Dermis microvascular lymphatic vessel endothelial cell (primary cell): ENCODE results near the gene SH2D7. TPM values are rescaled to one million over a fixed set of nuclear protein-coding genes. Genes with fewer than 3 reads are reported as not detected.

Experiments used
- DNase-seq, 2 donors: peaks; one replicate each; pipeline versions ENCODE4 v3.0.0 to v3.0.0-alpha.2; 2010; ENCODE audit warnings: low read depth in 2 of 2
- total RNA-seq: library from RNA; depleted of rRNA; stranded (reverse); fragments of >200 nt; gene quantifications from 2 replicates; pipeline ENCODE4 v1.2.1, GENCODE V29; 2014

Gene SH2D7
- total RNA-seq, 1 donor from 2014 or later: not detected

DNA sequence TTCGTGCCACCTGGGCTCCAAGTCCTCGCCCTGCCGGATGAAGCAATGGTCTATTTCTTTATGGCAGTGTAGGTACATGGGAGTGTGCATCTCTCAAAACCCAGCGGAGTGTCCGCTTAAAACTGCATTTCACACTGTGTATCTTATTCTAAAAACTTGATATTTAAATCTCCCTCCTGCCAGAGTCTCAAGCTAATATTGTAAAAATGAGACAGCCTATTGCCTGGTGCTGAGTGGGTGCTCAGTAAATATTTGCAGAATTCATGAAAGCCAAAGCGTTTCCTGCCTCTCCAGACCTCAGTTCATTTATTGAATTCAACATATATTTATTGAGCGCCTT is 14.5 kb upstream of the SH2D7 start:
- DNase-seq: no peak

- DNase-seq: no peak
Measured at GRCh38 chr15:78079298-78080087, 12.9 kb upstream of the SH2D7 start.

DNA sequence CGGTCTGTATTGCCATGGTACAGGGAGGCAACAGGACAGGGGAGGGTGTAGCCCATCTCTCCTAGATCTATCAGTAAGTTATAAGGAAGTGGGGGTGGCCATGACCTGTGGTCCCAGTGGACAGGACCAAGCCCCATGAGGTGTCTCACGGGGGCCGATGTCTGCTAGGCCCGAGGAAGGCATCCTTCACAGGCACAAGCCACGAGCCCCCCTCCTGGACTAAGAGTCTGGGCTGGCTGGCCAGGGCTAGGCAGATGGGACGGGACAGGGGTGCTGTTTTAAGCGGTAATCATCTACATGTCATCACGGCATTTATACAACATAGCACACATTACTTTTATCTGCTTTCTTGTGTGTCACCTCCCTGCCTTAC is 12.3 kb upstream of the SH2D7 start:
- no peak for DNase-seq

- peak in 1 of 2 donors; percentile 17 for DNase-seq
Measured at GRCh38 chr15:78082106-78082742, 10.1 kb upstream of the SH2D7 start.

DNA sequence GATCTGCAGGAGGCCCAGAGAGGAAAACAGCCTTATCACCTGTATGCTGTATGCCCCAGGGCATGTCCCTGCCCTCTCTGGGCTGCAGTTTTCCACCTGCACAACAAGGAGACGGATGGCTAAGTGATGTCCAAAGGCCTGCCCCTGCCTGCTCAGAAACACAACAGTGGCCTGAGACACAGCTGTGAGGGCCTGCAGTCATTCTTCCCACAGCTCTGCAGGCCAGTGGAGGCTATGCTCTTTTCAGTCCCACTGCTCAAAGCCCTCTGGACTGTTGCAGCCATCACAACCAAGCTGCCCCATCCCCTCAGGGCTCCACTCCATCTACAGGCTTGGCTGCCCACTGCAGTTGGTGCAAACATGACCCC is 9.6 kb upstream of the SH2D7 start:
- no peak for DNase-seq

- DNase-seq: no peak
Measured at GRCh38 chr15:78083186-78083585, 9.2 kb upstream of the SH2D7 start.

DNA sequence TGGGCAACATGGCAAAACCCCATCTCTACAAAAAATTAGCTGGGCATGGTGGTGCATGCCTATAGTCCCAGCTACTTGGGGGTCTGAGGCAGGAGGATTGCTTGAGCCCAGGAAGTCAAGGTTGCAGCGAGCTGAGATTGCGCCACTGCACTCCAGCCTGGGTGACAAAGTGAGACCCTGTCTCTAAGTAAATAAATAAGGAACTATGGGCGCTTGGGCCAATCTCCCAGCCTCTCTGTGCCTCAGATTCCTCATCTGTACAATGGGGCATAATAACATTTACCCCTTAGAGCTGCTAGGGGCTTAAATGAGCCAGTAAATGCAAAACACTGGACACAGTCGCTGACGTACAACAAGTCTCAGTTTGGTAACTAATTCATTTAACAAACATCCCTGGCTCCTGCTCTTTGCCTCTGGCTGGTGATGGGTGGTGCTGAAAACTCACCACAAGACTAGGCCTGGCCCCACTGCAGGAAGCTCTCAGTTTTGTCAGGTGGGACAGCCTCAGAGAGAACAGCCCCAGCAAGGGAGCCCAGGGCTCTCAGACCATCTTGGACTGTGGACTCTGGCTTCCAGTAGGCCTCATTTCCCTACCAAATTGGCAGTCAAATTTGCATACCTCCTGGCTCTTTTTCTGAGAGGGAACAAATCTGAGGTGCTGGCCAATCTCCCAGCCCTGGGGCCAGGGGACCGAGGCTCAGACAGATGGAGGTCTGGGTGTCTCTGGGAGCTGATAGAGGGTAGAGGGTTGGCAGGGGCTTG is 8.5 kb upstream of the SH2D7 start:
- DNase-seq: no peak

DNA sequence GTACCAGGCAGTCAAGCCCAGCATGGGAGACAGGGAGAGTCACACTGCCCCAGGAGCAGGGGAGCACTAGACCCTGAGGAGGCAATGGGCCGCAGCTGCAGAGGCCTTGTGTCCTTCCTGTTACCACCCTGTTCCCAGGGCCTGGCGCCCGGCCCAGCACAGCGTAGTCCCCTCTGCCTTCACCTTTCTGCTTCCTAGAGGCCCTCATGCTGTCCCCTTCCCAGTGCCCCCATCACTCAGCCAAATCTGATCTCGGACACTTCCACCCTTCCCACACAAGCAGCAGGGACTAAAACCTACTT is 8.0 kb upstream of the SH2D7 start:
- DNase-seq: no peak

GRCh38 chr15:78085928-78086327 is 6.4 kb upstream of the SH2D7 start:
- no peak for DNase-seq

DNA sequence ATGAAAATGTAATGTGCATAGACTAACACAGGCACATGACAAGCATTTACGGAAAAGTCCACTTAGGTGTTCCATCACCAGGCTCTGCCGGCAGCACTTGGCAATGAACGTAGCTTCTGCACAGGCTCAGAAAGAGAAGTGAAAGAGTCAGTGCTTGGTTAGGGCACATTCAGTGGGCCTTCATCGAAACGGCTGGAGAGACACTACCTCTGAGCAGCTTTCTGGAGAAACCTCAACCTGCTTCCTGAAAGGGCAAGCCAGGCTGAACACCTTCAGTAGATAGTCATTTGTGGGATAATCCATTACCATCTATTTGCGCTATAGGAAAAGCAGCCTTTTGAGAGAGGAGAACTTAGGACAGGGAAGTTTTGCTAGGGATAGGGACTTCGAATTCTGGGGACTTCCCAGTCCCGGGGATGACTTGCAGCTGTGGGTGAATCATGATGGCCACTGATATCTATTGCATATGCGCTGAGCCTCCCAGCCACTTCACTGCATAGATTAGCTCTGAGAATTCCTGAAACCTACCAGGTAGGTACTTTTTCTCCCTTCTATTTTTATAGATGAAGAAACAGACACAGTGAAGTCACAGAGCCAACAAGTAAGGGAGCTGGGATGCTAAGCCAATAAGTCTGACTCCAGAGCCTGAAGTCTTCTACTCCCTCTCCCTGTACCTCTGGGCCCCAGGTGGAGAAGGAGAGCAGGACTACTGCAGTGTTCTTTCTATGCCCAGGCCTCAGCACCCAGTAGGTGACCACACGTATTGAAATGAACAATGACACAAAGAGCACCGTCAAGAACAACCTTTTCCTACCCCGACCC is 4.2 kb upstream of the SH2D7 start:
- no peak for DNase-seq

GRCh38 chr15:78088773-78089080 is 3.6 kb upstream of the SH2D7 start:
- DNase-seq: no peak

DNA sequence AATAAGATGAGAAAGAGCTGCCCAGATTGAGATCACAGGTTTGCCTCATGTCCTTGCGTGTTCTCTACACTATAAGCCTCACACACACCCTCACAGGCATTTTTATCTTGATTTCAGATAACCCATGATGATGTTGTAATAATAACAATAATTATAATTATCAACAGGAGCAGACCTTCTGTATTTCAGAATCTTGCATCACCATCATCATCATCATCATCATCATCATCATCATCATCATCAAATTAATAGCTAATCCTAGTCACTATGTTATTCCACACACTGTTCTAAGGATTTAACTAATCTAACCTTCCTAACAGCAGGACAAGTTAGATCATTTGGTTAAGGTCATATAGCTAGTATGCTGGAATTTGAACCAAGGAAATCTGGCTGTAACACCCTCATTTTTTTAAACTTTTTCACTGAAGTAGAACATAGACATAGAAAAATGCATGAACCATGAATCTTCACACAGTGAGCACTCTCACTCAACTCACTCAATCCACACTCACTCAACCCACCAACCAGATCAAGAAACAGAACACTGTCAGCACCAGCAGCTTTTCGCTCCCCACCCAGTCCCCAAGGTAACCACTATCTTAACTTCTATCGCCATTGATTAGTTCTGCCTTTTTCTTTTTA is 1.8 kb upstream of the SH2D7 start:
- DNase-seq: no peak

GRCh38 chr15:78093242-78094020 is 1.1 kb downstream of the SH2D7 start:
- DNase-seq: no peak

GRCh38 chr15:78097667-78098066 is 5.3 kb downstream of the SH2D7 start:
- no peak for DNase-seq

DNA sequence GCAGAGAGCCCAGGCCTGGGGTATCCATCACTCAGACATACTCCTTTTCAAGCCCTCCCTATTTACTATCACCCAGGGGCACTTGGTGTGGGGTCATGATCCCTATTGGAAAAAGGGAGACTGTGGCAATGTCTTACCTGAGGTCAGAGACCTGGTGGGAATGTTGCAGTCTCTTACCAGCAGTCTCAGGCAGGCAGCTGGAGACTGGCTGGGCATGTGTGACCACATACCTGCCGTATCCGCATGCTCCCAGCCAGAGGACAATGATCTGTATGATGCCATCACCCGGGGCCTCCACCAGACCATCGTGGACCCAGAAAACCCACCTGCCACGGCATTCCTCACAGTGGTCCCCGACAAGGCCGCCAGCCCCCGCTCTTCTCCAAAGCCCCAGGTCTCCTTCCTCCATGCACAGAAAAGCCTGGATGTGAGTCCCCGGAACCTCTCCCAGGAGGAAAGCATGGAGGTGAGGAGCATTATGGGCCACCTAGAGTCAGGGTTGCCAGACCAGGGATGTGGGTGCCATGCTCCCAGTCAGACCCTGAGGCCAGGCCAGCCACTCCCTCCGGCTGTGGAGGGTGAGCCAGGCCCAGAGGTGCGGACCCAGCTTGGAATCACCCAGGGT is 5.9 kb downstream of the SH2D7 start:
- DNase-seq: no peak

GRCh38 chr15:78100886-78101285 is 8.5 kb downstream of the SH2D7 start:
- no peak for DNase-seq

- no peak for DNase-seq
Measured at GRCh38 chr15:78101423-78102105, 9.2 kb downstream of the SH2D7 start.

DNA sequence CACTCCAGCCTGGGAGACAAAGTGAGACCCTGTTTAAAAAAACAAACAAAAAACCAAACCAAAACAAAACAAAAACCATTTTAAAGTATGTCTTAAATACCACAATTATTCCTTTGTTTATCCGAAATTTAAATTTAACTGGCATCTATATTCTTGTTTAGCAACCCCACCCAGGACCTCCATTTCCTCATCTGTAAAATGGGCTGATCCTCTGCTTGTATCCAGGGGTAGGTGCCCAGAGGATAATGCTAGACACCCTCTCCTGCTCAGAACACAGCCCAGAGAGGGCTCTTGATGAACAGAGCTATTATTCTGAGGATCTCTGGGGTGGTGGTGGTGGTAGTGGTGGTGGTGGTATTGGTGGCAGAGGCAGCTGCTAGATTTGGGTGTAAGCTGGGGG is 9.8 kb downstream of the SH2D7 start:
- DNase-seq: no peak

- DNase-seq: no peak
Measured at GRCh38 chr15:78102741-78103140, 10.4 kb downstream of the SH2D7 start.
